ENCODE results near the gene AVPR1B. TPM values are rescaled to one million over a fixed set of nuclear protein-coding genes. Genes with fewer than 3 reads are reported as not detected.

Gene AVPR1B
- total RNA-seq, 2 experiments from 2014 or later: not detected

GRCh38 chr1:206127336-206127735 is 10.1 kb upstream of the AVPR1B start:
- Histone ChIP-seq H3K9me2 (ENCODE audit: insufficient read depth, low read length) (no peaks in the 10 kb centered on the region), H3K27ac (ENCODE audit: low read depth, low read length, poor library complexity, severe bottlenecking) (no peak overlapping the region), H3K36me3 (ENCODE audit: insufficient read depth, low read length) (no peaks in the 10 kb centered on the region), H3K4me2 (ENCODE audit: low read length) (no peak overlapping the region), H3K79me2 (ENCODE audit: insufficient read depth, low read depth, low read length) (no peaks in the 10 kb centered on the region), H3K4me1 (ENCODE audit: insufficient read depth, low read length, poor library complexity, severe bottlenecking) (no peaks in the 10 kb centered on the region), H3K9me3 (ENCODE audit: low read length) (no peaks in the 10 kb centered on the region), H3K4me3 (ENCODE audit: low read depth, low read length, poor library complexity, severe bottlenecking) (no peak overlapping the region), H4K20me1 (ENCODE audit: insufficient read depth, low read length) (no peaks in the 10 kb centered on the region), H2AFZ (ENCODE audit: low read length) (no peak overlapping the region)
- intact Hi-C loops (cut with micrococcal nuclease; ENCODE audit: unreplicated experiment): no loop called here
- no peak for TF ChIP-seq EZH2phosphoT487 (IDR thresholded peaks at IDR 0.05; ENCODE audit: borderline replicate concordance, low read depth, low read length)
- TF ChIP-seq, protein P1, sequence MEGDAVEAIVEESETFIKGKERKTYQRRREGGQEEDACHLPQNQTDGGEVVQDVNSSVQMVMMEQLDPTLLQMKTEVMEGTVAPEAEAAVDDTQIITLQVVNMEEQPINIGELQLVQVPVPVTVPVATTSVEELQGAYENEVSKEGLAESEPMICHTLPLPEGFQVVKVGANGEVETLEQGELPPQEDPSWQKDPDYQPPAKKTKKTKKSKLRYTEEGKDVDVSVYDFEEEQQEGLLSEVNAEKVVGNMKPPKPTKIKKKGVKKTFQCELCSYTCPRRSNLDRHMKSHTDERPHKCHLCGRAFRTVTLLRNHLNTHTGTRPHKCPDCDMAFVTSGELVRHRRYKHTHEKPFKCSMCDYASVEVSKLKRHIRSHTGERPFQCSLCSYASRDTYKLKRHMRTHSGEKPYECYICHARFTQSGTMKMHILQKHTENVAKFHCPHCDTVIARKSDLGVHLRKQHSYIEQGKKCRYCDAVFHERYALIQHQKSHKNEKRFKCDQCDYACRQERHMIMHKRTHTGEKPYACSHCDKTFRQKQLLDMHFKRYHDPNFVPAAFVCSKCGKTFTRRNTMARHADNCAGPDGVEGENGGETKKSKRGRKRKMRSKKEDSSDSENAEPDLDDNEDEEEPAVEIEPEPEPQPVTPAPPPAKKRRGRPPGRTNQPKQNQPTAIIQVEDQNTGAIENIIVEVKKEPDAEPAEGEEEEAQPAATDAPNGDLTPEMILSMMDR (conservative IDR thresholded peaks at IDR 0.05; ENCODE audit: low read length): no peak
- no peak for DNase-seq (ENCODE audit: low spot score)
- ChIA-PET CTCF (ENCODE audit: unreplicated experiment) (no interaction called here), POLR2A (interaction anchor here (0.6 to 0.7 kb wide), 2 partner anchors 243 to 428 kb away, joined by 3 read pairs; no protein-coding TSS in a partner anchor)
- BruUV-seq (replicated peaks): no TSS peak

DNA sequence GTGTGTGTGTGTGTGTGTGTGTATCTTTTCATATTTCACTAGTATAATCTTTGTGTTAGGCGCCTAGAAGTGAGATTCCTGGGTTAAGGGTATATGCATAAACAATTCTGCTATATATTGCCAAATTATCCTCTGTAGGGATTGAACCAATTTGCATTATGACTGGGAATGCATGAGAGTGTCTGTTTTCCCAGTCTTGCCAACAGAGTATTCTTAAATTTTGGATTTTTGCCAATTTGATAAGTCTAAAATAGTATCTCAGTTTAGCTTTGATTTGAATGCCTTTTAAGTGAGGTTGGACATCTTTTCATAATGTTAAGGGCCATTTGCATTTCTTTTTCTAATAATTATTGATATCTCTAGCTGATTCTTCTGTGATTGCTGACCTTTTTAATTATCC is 8.2 kb upstream of the AVPR1B start:
- Histone ChIP-seq H3K79me2 (ENCODE audit: insufficient read depth, low read depth, low read length) (no peaks in the 10 kb centered on the region), H3K27ac (ENCODE audit: low read depth, low read length, poor library complexity, severe bottlenecking) (no peak overlapping the region), H3K4me2 (ENCODE audit: low read length) (no peak overlapping the region), H3K36me3 (ENCODE audit: insufficient read depth, low read length) (no peaks in the 10 kb centered on the region), H3K4me1 (ENCODE audit: insufficient read depth, low read length, poor library complexity, severe bottlenecking) (no peaks in the 10 kb centered on the region), H2AFZ (ENCODE audit: low read length) (no peak overlapping the region), H4K20me1 (ENCODE audit: insufficient read depth, low read length) (no peaks in the 10 kb centered on the region), H3K4me3 (ENCODE audit: low read depth, low read length, poor library complexity, severe bottlenecking) (no peak overlapping the region), H3K9me2 (ENCODE audit: insufficient read depth, low read length) (no peaks in the 10 kb centered on the region), H3K9me3 (ENCODE audit: low read length) (peaks cover 14% of the 10 kb centered on the region)
- POLR2A ChIA-PET: interaction anchor here (0.7 kb wide), 1 partner anchor 378 kb away, joined by 3 read pairs; no protein-coding TSS in a partner anchor
- DNase-seq (ENCODE audit: low spot score): no peak
- no TSS peak for BruUV-seq (replicated peaks)
- CTCF ChIA-PET (ENCODE audit: unreplicated experiment): no interaction called here
- intact Hi-C loops (cut with micrococcal nuclease; ENCODE audit: unreplicated experiment): no loop called here
- TF ChIP-seq, protein P1 (conservative IDR thresholded peaks at IDR 0.05; ENCODE audit: low read length): no peak
- no peak for TF ChIP-seq EZH2phosphoT487 (IDR thresholded peaks at IDR 0.05; ENCODE audit: borderline replicate concordance, low read depth, low read length)

DNA sequence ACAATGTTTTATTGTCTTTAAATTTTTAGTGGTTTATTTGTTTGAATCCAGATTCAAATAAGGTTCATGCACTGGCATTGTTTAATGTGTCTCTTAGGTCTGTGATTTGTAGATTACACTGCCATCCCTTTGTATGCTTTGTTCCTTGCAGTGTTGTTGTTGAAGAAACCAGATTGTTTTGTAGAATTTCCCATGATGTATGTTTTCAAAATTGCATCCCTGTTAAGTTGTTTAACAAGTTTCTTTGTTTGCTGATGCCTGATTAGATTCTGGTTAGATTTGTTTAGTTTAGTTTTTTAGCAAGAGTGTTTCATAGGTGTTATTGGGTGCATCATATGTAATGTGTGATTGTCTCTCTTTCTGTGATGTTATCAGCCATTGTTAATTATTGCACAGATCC is 5.5 kb upstream of the AVPR1B start:
- no peak for DNase-seq (ENCODE audit: low spot score)
- no peak overlapping the region for H3K27ac ChIP-seq (ENCODE audit: low read depth, low read length, poor library complexity, severe bottlenecking)
- no peaks in the 10 kb centered on the region for H3K79me2 ChIP-seq (ENCODE audit: insufficient read depth, low read depth, low read length)
- TF ChIP-seq, protein P1 (conservative IDR thresholded peaks at IDR 0.05; ENCODE audit: low read length): no peak
- TF ChIP-seq EZH2phosphoT487 (IDR thresholded peaks at IDR 0.05; ENCODE audit: borderline replicate concordance, low read depth, low read length): no peak
- H3K4me2 ChIP-seq (ENCODE audit: low read length): no peak overlapping the region
- H3K4me3 ChIP-seq (ENCODE audit: low read depth, low read length, poor library complexity, severe bottlenecking): no peak overlapping the region
- peaks cover 14% of the 10 kb centered on the region for H3K9me3 ChIP-seq (ENCODE audit: low read length)
- POLR2A ChIA-PET: no interaction called here
- intact Hi-C loops (cut with micrococcal nuclease; ENCODE audit: unreplicated experiment): no loop called here
- no TSS peak for BruUV-seq (replicated peaks)
- CTCF ChIA-PET (ENCODE audit: unreplicated experiment): no interaction called here
- no peaks in the 10 kb centered on the region for H3K36me3 ChIP-seq (ENCODE audit: insufficient read depth, low read length)
- H3K4me1 ChIP-seq (ENCODE audit: insufficient read depth, low read length, poor library complexity, severe bottlenecking): no peaks in the 10 kb centered on the region
- no peaks in the 10 kb centered on the region for H4K20me1 ChIP-seq (ENCODE audit: insufficient read depth, low read length)
- H3K9me2 ChIP-seq (ENCODE audit: insufficient read depth, low read length): no peaks in the 10 kb centered on the region
- H2AFZ ChIP-seq (ENCODE audit: low read length): no peak overlapping the region

All from OCI-LY7 (cell line).